IMR-90 (cell line): ENCODE measurements around the gene NAA35. TPM values are rescaled to one million over a fixed set of nuclear protein-coding genes. Genes with fewer than 3 reads are reported as not detected.

Source experiments
- ATAC-seq: fragments of 200-7000 bp; cut with Tn5 transposase; 2 replicates; pipeline ENCODE4 v1.9.1; 2020; ENCODE audit warnings: low read depth, mild to moderate bottlenecking, moderate library complexity
- BruUV-seq: library from RNA; stranded (reverse); fragments of 400-500 nt; replicated peaks from 2 replicates; lab custom pipeline; 2021; lab: Mats Ljungman, UMichigan
- CTCF ChIA-PET: fragments of 300-600 bp; formaldehyde crosslinking; extraction: SDS; loops from one replicate; lab custom pipeline; 2021; ENCODE audit warnings: antibody characterized with exemption; lab: Yijun Ruan, JAX
- POLR2A ChIA-PET: fragments of 300-600 bp; sonication (Branson Sonifier 250); formaldehyde crosslinking; loops from one replicate; lab custom pipeline; 2022; ENCODE audit warnings: antibody characterized with exemption; ENCODE audit not compliant: unreplicated experiment; lab: Charles Lee
- DNase-seq: peaks from one replicate; pipeline ENCODE4 v3.0.0; 2013
- H2AFZ ChIP-seq: replicated peaks from 2 replicates; pipeline ENCODE3; 2013; ENCODE audit warnings: low read length, mild to moderate bottlenecking; ENCODE audit not compliant: poor library complexity
- H2AK5ac ChIP-seq: 2 replicates; pipeline ENCODE4 v1.6.1; 2013; ENCODE audit warnings: low read depth, low read length, inconsistent platforms
- H2AK9ac ChIP-seq: replicated peaks from 2 replicates; pipeline ENCODE3; 2013; ENCODE audit warnings: mild to moderate bottlenecking, low read depth, low read length, moderate library complexity; ENCODE audit not compliant: poor library complexity
- H2BK120ac ChIP-seq: 2 replicates; pipeline ENCODE4 v1.6.1; 2013; ENCODE audit warnings: low read depth, low read length, inconsistent platforms
- H2BK15ac ChIP-seq: 3 replicates; pipeline ENCODE4 v1.6.1; 2013; ENCODE audit warnings: low read depth, low read length, inconsistent platforms
- H2BK20ac ChIP-seq: 2 replicates; pipeline ENCODE4 v1.6.1; 2013; ENCODE audit warnings: low read depth, mild to moderate bottlenecking, inconsistent platforms, low read length, moderate library complexity
- H2BK5ac ChIP-seq: 2 replicates; pipeline ENCODE4 v1.6.1; 2013; ENCODE audit warnings: mild to moderate bottlenecking, low read depth, low read length, inconsistent platforms; ENCODE audit not compliant: poor library complexity, severe bottlenecking
- H3K14ac ChIP-seq: replicated peaks from 2 replicates; pipeline ENCODE4 v1.6.1; 2013; ENCODE audit warnings: low read depth, low read length, inconsistent platforms
- H3K18ac ChIP-seq: 2 replicates; pipeline ENCODE4 v1.6.1; 2013; ENCODE audit warnings: low read depth, low read length, control low read depth
- H3K23ac ChIP-seq: 2 replicates; pipeline ENCODE4 v1.6.1; 2013; ENCODE audit warnings: low read depth, low read length, inconsistent platforms
- H3K27ac ChIP-seq: 2 replicates; pipeline ENCODE4 v1.5.1; 2013; ENCODE audit warnings: mild to moderate bottlenecking, control low read depth, low read length; ENCODE audit not compliant: insufficient read depth
- H3K27me3 ChIP-seq: 2 replicates; pipeline ENCODE4 v1.6.1; 2013; ENCODE audit warnings: low read length; ENCODE audit not compliant: control insufficient read depth, insufficient read depth
- H3K36me3 ChIP-seq: 2 replicates; pipeline ENCODE4 v1.6.1; 2013; ENCODE audit warnings: low read length, mixed read lengths; ENCODE audit not compliant: control insufficient read depth, insufficient read depth
- H3K4ac ChIP-seq: 2 replicates; pipeline ENCODE4 v1.6.1; 2013; ENCODE audit warnings: low read depth, low read length, inconsistent platforms
- H3K4me1 ChIP-seq: 2 replicates; pipeline ENCODE4 v1.6.1; 2013; ENCODE audit warnings: low read length, mixed read lengths; ENCODE audit not compliant: control insufficient read depth, insufficient read depth
- H3K4me2 ChIP-seq: 2 replicates; pipeline ENCODE4 v1.6.1; 2013; ENCODE audit warnings: low read depth, mild to moderate bottlenecking, control low read depth, low read length, moderate library complexity
- H3K4me3 ChIP-seq: 2 replicates; pipeline ENCODE4 v1.5.1; 2013; ENCODE audit warnings: low read depth, mild to moderate bottlenecking, control low read depth, low read length, moderate library complexity; ENCODE audit not compliant: insufficient read depth
- H3K56ac ChIP-seq: 2 replicates; pipeline ENCODE4 v1.6.1; 2013; ENCODE audit warnings: low read length, inconsistent platforms; ENCODE audit not compliant: insufficient read depth; ENCODE audit errors: extremely low read depth
- H3K79me1 ChIP-seq, 2 experiments: 2 replicates each; pipeline ENCODE4 v1.6.1; 2013; ENCODE audit warnings: low read length in 2 of 2, inconsistent platforms in 1 of 2, low read depth in 1 of 2
- H3K9ac ChIP-seq: 2 replicates; pipeline ENCODE4 v1.6.1; 2013; ENCODE audit warnings: low read depth, low read length, control low read depth
- H3K9me1 ChIP-seq: 2 replicates; pipeline ENCODE4 v1.6.1; 2013; ENCODE audit warnings: low read length, inconsistent platforms; ENCODE audit not compliant: insufficient read depth
- H3K9me3 ChIP-seq: 2 replicates; pipeline ENCODE4 v1.6.1; 2013; ENCODE audit warnings: low read length; ENCODE audit not compliant: control insufficient read depth, insufficient read depth
- H4K20me1 ChIP-seq: 2 replicates; pipeline ENCODE4 v1.6.1; 2013; ENCODE audit warnings: low read length, inconsistent platforms; ENCODE audit not compliant: insufficient read depth
- H4K5ac ChIP-seq: 2 replicates; pipeline ENCODE4 v1.6.1; 2013; ENCODE audit warnings: mild to moderate bottlenecking, low read depth, low read length, control low read depth
- H4K8ac ChIP-seq, 2 experiments: 2 replicates each; pipeline ENCODE4 v1.6.1; 2013; ENCODE audit warnings: low read depth in 2 of 2, low read length in 2 of 2, control low read depth in 1 of 2, inconsistent platforms in 1 of 2
- H4K91ac ChIP-seq: 2 replicates; pipeline ENCODE4 v1.6.1; 2013; ENCODE audit warnings: low read depth, low read length, inconsistent platforms; ENCODE audit not compliant: insufficient read depth
- CEBPB ChIP-seq: IDR thresholded peaks from 2 replicates; pipeline ENCODE4 v1.6.1; 2012; ENCODE audit warnings: low read depth, low read length, improper control_type of control experiment
- POLR2A ChIP-seq: IDR thresholded peaks from 2 replicates; pipeline ENCODE4 v1.6.1; 2012; ENCODE audit warnings: mild to moderate bottlenecking, low read depth, low read length
- SMC3 ChIP-seq: fragments of 150-350 bp; IDR thresholded peaks from 2 replicates; pipeline ENCODE4 v1.6.1; 2016; ENCODE audit warnings: low read depth, mild to moderate bottlenecking, antibody characterized with exemption, low read length, moderate library complexity
- USF2 ChIP-seq: fragments of 150-350 bp; IDR thresholded peaks from 2 replicates; pipeline ENCODE4 v1.6.1; 2017; ENCODE audit warnings: mild to moderate bottlenecking, antibody characterized with exemption, low read length, low read depth
- WGBS, 2 experiments: methylation state at CpG; one replicate each; pipeline versions ENCODE4 v1.1.5 to v1.1.7; 2013; ENCODE audit warnings: missing lambda C conversion rate in 2 of 2; ENCODE audit not compliant: insufficient read length in 1 of 2; ENCODE audit errors: extremely low coverage in 2 of 2; 5-methylcytosine and 5-hydroxymethylcytosine counted together
- dilution Hi-C: fragments of 300-500 bp; cut with HindIII; formaldehyde crosslinking; loops from one replicate; pipeline ENCODE4 v1.14.3; 2018; ENCODE audit warnings: low sequenced_read_pairs; ENCODE audit not compliant: unreplicated experiment
- in situ Hi-C: fragments of 300-500 bp; cut with MboI; formaldehyde crosslinking; loops from 3 replicates; pipeline ENCODE4 v1.14.3; 2019; ENCODE audit warnings: low sequenced_read_pairs, inconsistent platforms, mixed read lengths
- intact Hi-C: fragments of 100-400 bp; cut with micrococcal nuclease; formaldehyde crosslinking; loops from 2 replicates; pipeline ENCODE4 v1.10.0; 2022
- polyA plus RNA-seq, 3 experiments: library from polyadenylated mRNA; depleted of rRNA; stranded (reverse); fragments of >200 nt; gene quantifications; 2 replicates each; pipeline ENCODE4 v1.2.3, GENCODE V29; 2012; ENCODE audit warnings: low replicate concordance in 1 of 3
- total RNA-seq: library from RNA; depleted of rRNA; stranded (reverse); fragments of >200 nt; gene quantifications from 2 replicates; pipeline ENCODE4 v1.2.3, GENCODE V29; 2012

NAA35 gene
- total and polyA plus RNA-seq, 2 of the 4 experiments (the other 2 are of a cell fraction) = 13.1 to 16.5 TPM

GRCh38 chr9:85969727-85970126 lies 28.8 kb downstream of the NAA35 start:
- Histone ChIP-seq H2BK5ac (no peak overlapping the region), H3K36me3 (peaks cover 8% of the 10 kb centered on the region), H2BK120ac (no peak overlapping the region), H3K9me3 (no peaks in the 10 kb centered on the region), H3K56ac (no peak overlapping the region), H2AK5ac (no peak overlapping the region), H3K27me3 (no peaks in the 10 kb centered on the region), H2BK20ac (no peak overlapping the region), H3K9ac (no peak overlapping the region), H4K20me1 (no peaks in the 10 kb centered on the region), H3K4me2 (no peak overlapping the region), H3K4me1 (no peaks in the 10 kb centered on the region), H3K79me1 (peaks cover 0 to 6% of the 10 kb centered on the region in 2 experiments; a peak in 2 of 4 replicates), H3K4me3 (no peak overlapping the region), H3K14ac (no peak overlapping the region), H3K18ac (no peak overlapping the region), H3K27ac (no peak overlapping the region), H2BK15ac (no peak overlapping the region), H2AFZ (no peak overlapping the region), H2AK9ac (no peak overlapping the region), H3K9me1 (no peaks in the 10 kb centered on the region; the same call in 1 of the 2 replicates), H4K5ac (no peak overlapping the region), H3K4ac (no peak overlapping the region), H3K23ac (no peak overlapping the region), H4K91ac (no peak overlapping the region), H4K8ac (no peak overlapping the region)
- dilution Hi-C loops = no loop called here
- DNase-seq = no peak
- no TSS peak for BruUV-seq
- CTCF ChIA-PET = no interaction called here
- intact Hi-C loops = no loop called here
- TF ChIP-seq POLR2A = no peak
- no peak for TF ChIP-seq CEBPB
- TF ChIP-seq USF2 = no peak
- no peak for TF ChIP-seq SMC3
- in situ Hi-C loops = no loop called here
- WGBS, 2 experiments = no CpG with 5 or more reads among the region's 1 CpG
- POLR2A ChIA-PET = no interaction called here
- ATAC-seq = no peak
